AG08395 (cell line): Measurements from ENCODE around the gene XIST.
A peak's percentile ranks its signal among the peaks of the same experiment; 100 is the strongest.
"Not testable (repeated sequence)": the region's sequence is repeated elsewhere in the genome, so short reads cannot be mapped to it uniquely, and the experiment has no call there.

Experiments used
- DNase-seq: peaks from one replicate; pipeline ENCODE4 v3.0.0; 2012; ENCODE audit warnings: mixed read lengths, low spot score

Gene XIST

GRCh38 chrX:73852467-73852866 lies at the start of gene XIST:
Gene XIST (minus strand): TSS chrX:73852714.
- peak; percentile 81 for DNase-seq

- DNase-seq = not testable (repeated sequence)
These were observed 45.8 kb upstream of the XIST start for GRCh38 chrX:73898315-73898714.

GRCh38 chrX:73892515-73893090 lies 40.1 kb upstream of the XIST start:
- DNase-seq = not testable (repeated sequence)

GRCh38 chrX:73882260-73882659 lies 29.7 kb upstream of the XIST start:
- not testable (repeated sequence) for DNase-seq

- DNase-seq = no peak
These were observed 25.2 kb upstream of the XIST start for GRCh38 chrX:73877687-73878086.

GRCh38 chrX:73876911-73877310 lies 24.4 kb upstream of the XIST start:
- DNase-seq = no peak

- DNase-seq = no peak
These were observed 16.4 kb upstream of the XIST start for GRCh38 chrX:73868916-73869315.

- no peak for DNase-seq
These were observed 14.6 kb upstream of the XIST start for GRCh38 chrX:73867144-73867543.

- DNase-seq = no peak
These were observed 11.3 kb upstream of the XIST start for GRCh38 chrX:73863852-73864251.

GRCh38 chrX:73863268-73863667 lies 10.8 kb upstream of the XIST start:
- no peak for DNase-seq

GRCh38 chrX:73859622-73860021 lies 7.1 kb upstream of the XIST start:
- DNase-seq = no peak

- DNase-seq = peak; percentile 58
These were observed 3.0 kb upstream of the XIST start for GRCh38 chrX:73855546-73855945.

GRCh38 chrX:73852022-73852421 lies 492 bp downstream of the XIST start:
- DNase-seq = no peak

GRCh38 chrX:73851014-73852009 lies 1.2 kb downstream of the XIST start:
- peak; percentile 86 for DNase-seq

GRCh38 chrX:73850124-73851013 lies 2.1 kb downstream of the XIST start:
- DNase-seq = peak; percentile 31

GRCh38 chrX:73849073-73849472 lies 3.4 kb downstream of the XIST start:
- DNase-seq = no peak

GRCh38 chrX:73847991-73848390 lies 4.5 kb downstream of the XIST start:
- DNase-seq = no peak

GRCh38 chrX:73847100-73847499 lies 5.4 kb downstream of the XIST start:
- no peak for DNase-seq

- DNase-seq = no peak
These were observed 9.8 kb downstream of the XIST start for GRCh38 chrX:73842541-73843234.

- no peak for DNase-seq
These were observed 11.2 kb downstream of the XIST start for GRCh38 chrX:73841337-73841736.

- no peak for DNase-seq
These were observed 12.2 kb downstream of the XIST start for GRCh38 chrX:73840120-73840924.
